Aorta (tissue), 5 donors: Measurements from ENCODE around the gene ZNRF4. TPM values are rescaled to one million over a fixed set of nuclear protein-coding genes. Genes with fewer than 3 reads are reported as not detected.

Experiments
- ATAC-seq: fragments of 200-7000 bp; cut with Tn5 transposase; one replicate; pipeline ENCODE4 v1.9.1; 2022; ENCODE audit warnings: moderate library complexity; ENCODE audit not compliant: low FRiP score
- DNase-seq, 2 donors: peaks; one replicate each; pipeline ENCODE4 v3.0.0-alpha.2; 2020
- H3K27ac ChIP-seq, 2 donors: one replicate each; pipeline ENCODE4 v1.5.1; 2013; ENCODE audit warnings: low read length in 2 of 2, mild to moderate bottlenecking in 2 of 2, moderate library complexity in 2 of 2, control low read depth in 1 of 2, inconsistent platforms in 1 of 2, low read depth in 1 of 2
- H3K27me3 ChIP-seq, 2 donors: one replicate each; pipeline ENCODE4 v1.6.1; 2013; ENCODE audit warnings: control low read depth in 1 of 2, low read length in 1 of 2, mild to moderate bottlenecking in 1 of 2, moderate library complexity in 1 of 2; ENCODE audit not compliant: insufficient read depth in 2 of 2, control insufficient read depth in 1 of 2
- H3K36me3 ChIP-seq, 2 donors: one replicate each; pipeline ENCODE4 v1.6.1; 2013; ENCODE audit warnings: control low read depth in 1 of 2, low read length in 1 of 2, mild to moderate bottlenecking in 1 of 2; ENCODE audit not compliant: insufficient read depth in 2 of 2, control insufficient read depth in 1 of 2
- H3K4me1 ChIP-seq, 2 donors: one replicate each; pipeline ENCODE4 v1.6.1; 2013; ENCODE audit warnings: low read length in 2 of 2, control low read depth in 1 of 2, mild to moderate bottlenecking in 1 of 2, moderate library complexity in 1 of 2; ENCODE audit not compliant: insufficient read depth in 2 of 2, control insufficient read depth in 1 of 2
- H3K4me3 ChIP-seq, 2 donors: one replicate each; pipeline ENCODE4 v1.5.1; 2013; ENCODE audit warnings: low read length in 2 of 2, control low read depth in 1 of 2, mild to moderate bottlenecking in 1 of 2
- H3K9me3 ChIP-seq: one replicate; pipeline ENCODE4 v1.6.1; 2013; ENCODE audit warnings: mild to moderate bottlenecking, low read length; ENCODE audit not compliant: control insufficient read depth
- WGBS, 2 donors: extraction: QIAGEN DNeasy Blood & Tissue Kit; methylation state at CpG; one replicate each; pipeline ENCODE4 v1.1.7; 2013; 5-methylcytosine and 5-hydroxymethylcytosine counted together
- intact Hi-C, 2 donors: fragments of 100-400 bp; cut with DNase I; formaldehyde crosslinking; loops; one replicate each; pipeline versions ENCODE4 v1.14.2 to v1.15.0; 2022
- polyA plus RNA-seq, 2 donors: library from polyadenylated mRNA; stranded (reverse); fragments of 200-250 nt; gene quantifications; one replicate each; pipeline ENCODE4 v1.2.3, GENCODE V29; 2013
- total RNA-seq, 2 donors: library from RNA; stranded (reverse); fragmentation: NEBNext Ultra II Directional; extraction: Animal tissue kit (Norgen Biotek cat#: 25700); gene quantifications; one replicate each; pipeline ENCODE4 v1.2.1, GENCODE V29; 2021
- donor health status: healthy with polysubstance abuse.
- donor health status: Bipolar disorder and iron deficiency.
- donor health status: DM: no; HTN: no; CAD: no.
- donor health status: DM: no; HTN: no; CAD: no.
- donor health status: DM: yes; HTN: yes; CAD: no.

ZNRF4 gene
- total and polyA plus RNA-seq, 4 donors, result not detected

DNA sequence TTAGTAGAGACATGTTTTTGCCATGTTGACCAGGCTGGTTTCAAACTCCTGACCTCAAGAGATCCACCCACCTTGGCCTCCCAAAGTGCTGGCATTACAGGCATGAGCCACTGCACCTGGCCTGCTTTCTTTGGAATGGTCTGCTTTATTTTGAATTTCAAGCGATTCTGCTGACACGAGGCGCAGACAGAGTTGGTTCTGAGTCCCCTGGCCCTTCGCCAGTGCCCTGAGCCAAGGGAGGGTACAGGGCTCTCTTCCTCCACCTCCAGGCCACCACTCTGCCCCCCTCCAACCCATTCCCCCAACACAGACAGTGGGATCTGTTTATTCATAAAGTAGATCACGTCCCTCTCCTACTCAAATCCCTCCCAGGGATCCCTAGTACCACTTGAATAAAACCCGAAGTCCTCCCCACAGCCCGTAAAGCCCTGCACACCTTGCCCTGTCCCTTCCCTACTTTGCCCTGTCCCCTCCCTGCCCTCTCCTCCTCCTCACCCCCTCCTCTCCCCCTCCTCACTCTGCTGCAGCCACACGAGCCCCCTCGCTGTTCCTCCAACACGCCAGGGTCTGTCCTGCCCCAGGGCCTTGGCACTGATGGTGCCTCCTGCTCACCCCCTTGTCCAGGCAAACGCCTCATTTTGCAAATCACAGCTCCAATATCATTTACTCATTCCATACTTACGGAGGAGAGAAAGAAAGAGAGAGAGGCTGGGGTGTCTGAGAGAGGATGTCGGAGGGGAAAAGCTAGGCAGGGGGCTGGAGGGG lies 22.4 kb downstream of the ZNRF4 start:
- no peak overlapping the region for H3K27ac ChIP-seq
- peaks cover 8% of the 10 kb centered on the region for H3K9me3 ChIP-seq
- intact Hi-C loops, result no loop called here
- 17 to 18% methylated on average over 13 of the region's 13 CpGs for WGBS, 2 donors
- ATAC-seq (no peak), DNase-seq (no peak)
- no peaks in the 10 kb centered on the region for H3K36me3 ChIP-seq
- H3K27me3 ChIP-seq, result peaks cover 0 to 2% of the 10 kb centered on the region in 2 donors
- no peaks in the 10 kb centered on the region for H3K4me1 ChIP-seq
- H3K4me3 ChIP-seq, result no peak overlapping the region

DNA sequence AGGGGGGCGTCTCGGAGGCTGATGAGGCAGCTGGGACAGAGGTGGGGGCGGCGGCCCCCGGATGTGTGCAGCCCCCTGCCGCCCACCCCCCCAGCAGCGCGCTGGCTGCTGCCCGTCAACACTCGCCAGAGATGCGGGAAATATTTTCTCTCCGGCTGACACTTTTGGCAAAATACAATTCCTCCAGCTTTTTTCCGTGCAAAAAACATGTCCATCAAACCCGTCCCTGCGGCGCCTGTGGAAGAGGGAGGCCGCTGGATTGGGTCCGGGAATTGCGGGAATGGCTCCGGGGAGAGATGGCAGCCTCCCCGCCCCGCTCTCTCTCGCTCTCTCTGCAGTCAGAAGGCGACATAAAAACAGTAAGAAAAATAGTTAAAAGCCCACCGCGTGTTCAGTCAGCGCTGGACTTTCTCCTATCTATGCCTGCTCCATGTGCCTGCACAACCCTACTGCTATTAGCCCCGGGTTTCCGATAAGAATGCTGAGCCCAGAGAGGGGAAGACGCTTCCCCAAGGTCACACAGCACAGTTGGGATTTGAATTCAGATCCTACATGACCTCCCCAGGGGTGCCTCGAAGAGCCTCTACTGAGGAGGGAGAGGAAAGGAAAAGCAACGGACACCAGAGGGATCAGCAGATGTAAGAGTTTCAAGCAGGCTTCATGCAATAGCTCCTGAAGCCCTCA lies 23.2 kb downstream of the ZNRF4 start:
- DNase-seq, result no peak
- no peak for ATAC-seq
- intact Hi-C loops, result no loop called here
- Histone ChIP-seq H3K4me3 (no peak overlapping the region), H3K36me3 (no peaks in the 10 kb centered on the region), H3K27me3 (peaks cover 0 to 2% of the 10 kb centered on the region in 2 donors), H3K9me3 (peaks cover 11% of the 10 kb centered on the region), H3K4me1 (no peaks in the 10 kb centered on the region), H3K27ac (no peak overlapping the region)
- WGBS, 2 donors, result 9 to 12% methylated on average over 29 to 32 of the region's 32 CpGs

DNA sequence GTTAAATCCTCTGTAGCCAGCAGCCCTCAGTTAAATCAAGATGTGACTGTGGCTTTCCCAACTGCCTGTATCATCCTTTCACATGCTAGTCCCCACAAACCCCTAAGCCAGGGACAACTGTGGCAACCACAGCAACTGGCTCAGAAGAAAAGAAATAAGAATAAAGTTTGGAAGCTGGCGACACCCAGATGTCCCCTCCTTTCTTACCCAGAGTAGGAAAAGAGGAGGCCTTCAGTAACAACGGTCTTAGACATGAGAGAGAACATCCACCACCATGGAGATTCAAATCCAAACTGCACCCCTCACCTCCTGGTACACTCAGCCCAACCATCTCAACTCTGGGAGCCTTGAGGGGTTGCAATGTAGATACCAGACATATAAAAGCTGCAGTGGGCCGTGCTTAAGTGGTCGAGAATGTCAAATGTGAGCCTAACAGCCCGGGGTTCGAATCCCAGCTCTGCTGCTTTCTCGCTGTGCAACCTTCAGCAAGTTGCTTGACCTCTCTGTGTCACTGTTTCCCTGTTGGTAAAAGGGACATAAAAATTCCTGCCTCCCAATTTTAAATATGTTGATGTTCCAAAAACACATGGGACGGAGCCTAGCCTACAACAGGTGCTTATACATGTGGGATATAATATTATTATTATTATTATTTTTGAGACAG lies 23.8 kb downstream of the ZNRF4 start:
- H3K9me3 ChIP-seq, result peaks cover 11% of the 10 kb centered on the region
- H3K4me1 ChIP-seq, result no peaks in the 10 kb centered on the region
- H3K27ac ChIP-seq, result no peak overlapping the region
- DNase-seq, result no peak
- no peaks in the 10 kb centered on the region for H3K36me3 ChIP-seq
- WGBS, 2 donors, result 64 to 79% methylated on average over 8 of the region's 8 CpGs
- no peak overlapping the region for H3K4me3 ChIP-seq
- H3K27me3 ChIP-seq, result peaks cover 0 to 2% of the 10 kb centered on the region in 2 donors
- no peak for ATAC-seq
- intact Hi-C loops, result no loop called here

DNA sequence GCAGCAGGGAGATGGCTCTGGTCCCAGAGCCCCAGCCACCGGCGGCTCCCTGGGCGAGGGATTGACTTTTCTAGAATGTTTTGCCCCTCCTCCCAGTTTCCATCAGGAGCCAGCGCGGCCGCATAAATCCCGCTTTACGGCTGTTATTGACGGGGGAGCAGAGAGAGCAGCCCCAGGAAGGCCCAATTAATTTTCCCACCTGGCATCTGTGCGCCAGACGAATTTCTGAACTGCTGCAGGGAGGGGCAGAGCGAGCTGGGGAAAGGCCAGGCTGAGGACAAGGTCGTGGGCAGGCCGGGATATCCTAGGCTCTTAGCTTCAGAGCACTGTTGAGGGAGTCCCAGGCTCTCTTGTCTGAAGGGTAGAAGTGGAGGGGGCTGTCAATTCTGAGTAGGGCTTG lies 24.7 kb downstream of the ZNRF4 start:
- H3K4me3 ChIP-seq, result no peak overlapping the region
- DNase-seq (no peak), ATAC-seq (no peak)
- no peaks in the 10 kb centered on the region for H3K36me3 ChIP-seq
- intact Hi-C loops, result no loop called here
- peaks cover 0 to 2% of the 10 kb centered on the region in 2 donors for H3K27me3 ChIP-seq
- H3K9me3 ChIP-seq, result peaks cover 11% of the 10 kb centered on the region
- H3K27ac ChIP-seq, result no peak overlapping the region
- H3K4me1 ChIP-seq, result no peaks in the 10 kb centered on the region
- WGBS, 2 donors, result 28% methylated on average over 12 to 14 of the region's 14 CpGs

DNA sequence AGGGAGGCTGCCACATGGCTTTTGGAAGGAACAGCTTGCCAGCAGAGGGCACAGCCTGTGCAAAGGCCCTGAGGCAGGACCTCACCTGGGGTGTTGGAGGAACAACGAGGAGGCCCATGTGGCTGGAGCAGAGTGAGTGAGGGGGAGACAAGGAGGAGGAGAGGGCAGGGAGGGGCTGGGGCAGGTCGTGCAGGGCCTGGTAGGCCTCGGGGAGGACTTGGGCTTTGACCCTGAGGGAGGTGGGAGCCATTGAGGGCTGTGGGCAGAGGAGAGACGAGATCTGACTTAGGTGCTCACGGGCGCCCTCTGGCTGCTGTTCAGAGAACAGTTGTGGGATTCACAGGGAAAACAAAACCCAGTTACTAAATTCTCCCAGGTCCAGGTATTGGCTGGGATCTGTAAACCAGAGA lies 25.2 kb downstream of the ZNRF4 start:
- H3K9me3 ChIP-seq, result peaks cover 11% of the 10 kb centered on the region
- intact Hi-C loops, result no loop called here
- peaks cover 0 to 2% of the 10 kb centered on the region in 2 donors for H3K27me3 ChIP-seq
- H3K4me3 ChIP-seq, result no peak overlapping the region
- no peaks in the 10 kb centered on the region for H3K36me3 ChIP-seq
- H3K27ac ChIP-seq, result no peak overlapping the region
- DNase-seq, result no peak
- no peaks in the 10 kb centered on the region for H3K4me1 ChIP-seq
- WGBS, 2 donors, result 39 to 44% methylated on average over 6 of the region's 6 CpGs
- no peak for ATAC-seq

DNA sequence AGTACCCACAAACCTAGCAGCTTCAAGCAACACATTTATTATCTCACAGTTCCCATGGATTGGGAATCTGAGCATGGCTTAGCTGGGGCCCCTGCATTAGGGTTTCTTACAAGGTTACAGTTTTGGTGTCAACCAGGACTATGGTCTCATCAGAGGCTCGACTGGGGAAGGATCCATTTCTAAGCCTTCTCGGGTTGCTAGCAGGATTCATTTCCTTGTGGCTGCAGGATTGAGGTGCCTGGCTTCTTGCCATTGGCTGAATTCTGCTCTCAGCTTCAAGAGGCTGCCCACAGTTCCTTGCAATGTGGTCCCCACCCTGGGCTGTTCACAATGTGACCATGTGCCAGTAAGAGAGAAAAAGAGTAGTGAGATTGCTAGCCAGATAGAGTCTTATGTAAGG lies 26.7 kb downstream of the ZNRF4 start:
- no peak for ATAC-seq
- Histone ChIP-seq H3K9me3 (peaks cover 11% of the 10 kb centered on the region), H3K27ac (no peak overlapping the region), H3K27me3 (peaks cover 0 to 2% of the 10 kb centered on the region in 2 donors), H3K4me3 (no peak overlapping the region), H3K4me1 (no peaks in the 10 kb centered on the region), H3K36me3 (no peaks in the 10 kb centered on the region)
- DNase-seq, result no peak
- WGBS, 2 donors, result 87 to 90% methylated on average over 2 of the region's 2 CpGs
- intact Hi-C loops, result no loop called here

DNA sequence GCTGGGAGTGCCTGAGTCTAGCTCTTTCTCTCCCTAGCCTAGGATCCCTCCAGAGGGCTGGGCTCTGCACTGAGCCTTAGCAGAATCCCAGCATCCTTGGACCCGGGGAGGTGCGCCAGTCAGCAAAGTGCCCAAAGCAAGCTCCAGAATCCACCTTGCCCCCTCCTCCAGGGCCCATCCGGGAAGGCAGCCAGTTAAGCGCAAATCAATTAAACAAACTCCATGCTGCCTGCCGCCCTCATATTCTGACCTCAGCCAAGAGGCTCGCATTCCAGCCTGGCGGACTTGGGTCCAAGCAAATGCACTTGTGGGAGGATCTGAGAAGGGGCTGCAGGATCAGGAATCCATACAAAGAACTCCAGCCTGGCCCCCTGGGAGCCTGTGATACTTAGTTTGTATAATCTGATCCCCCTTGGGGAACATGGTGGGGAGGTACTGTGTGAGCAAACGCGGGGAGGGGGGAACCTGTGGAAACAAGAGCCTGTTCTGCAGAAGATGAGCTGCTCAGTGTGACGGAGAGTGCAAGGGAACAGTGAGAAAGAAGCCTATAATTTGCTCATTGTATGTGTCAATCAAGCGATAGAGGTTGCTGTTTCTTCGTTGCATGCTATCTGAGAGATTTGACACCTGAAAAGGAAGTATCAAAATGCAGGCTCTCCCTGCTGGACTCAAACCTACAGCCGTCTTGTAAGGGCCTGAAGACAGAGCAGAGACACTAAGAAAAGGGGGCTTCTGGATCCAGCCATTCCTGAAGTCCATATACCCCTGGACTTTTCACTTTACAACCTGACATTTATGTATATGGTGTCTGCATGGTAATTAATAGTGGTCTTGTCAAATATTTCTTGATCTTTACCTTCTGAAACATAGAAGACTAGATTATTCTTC lies 29.4 kb downstream of the ZNRF4 start:
- Histone ChIP-seq H3K4me3 (no peak overlapping the region), H3K9me3 (peaks cover 11% of the 10 kb centered on the region), H3K4me1 (no peaks in the 10 kb centered on the region), H3K27ac (no peak overlapping the region), H3K27me3 (no peaks in the 10 kb centered on the region), H3K36me3 (no peaks in the 10 kb centered on the region)
- intact Hi-C loops, result no loop called here
- no peak for DNase-seq
- 31 to 33% methylated on average over 13 of the region's 13 CpGs for WGBS, 2 donors
- no peak for ATAC-seq

DNA sequence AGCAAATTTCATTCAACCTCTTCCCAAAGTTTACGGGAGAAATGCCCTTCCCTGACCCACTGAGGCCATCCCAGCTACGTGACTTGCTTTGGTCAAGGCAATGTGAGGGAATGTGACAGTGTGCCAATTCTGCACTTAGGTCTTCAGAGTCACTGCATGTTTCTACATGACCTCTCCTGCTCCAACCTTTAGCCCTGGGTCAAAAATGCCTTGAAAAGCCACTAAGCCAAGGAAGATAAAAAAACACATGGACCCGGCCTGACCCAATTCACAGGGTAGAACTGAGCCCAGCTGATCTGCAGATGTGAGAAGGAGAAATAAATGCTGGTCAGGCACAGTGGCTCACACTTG lies 30.0 kb downstream of the ZNRF4 start:
- intact Hi-C loops, result no loop called here
- H3K27me3 ChIP-seq, result no peaks in the 10 kb centered on the region
- no peaks in the 10 kb centered on the region for H3K4me1 ChIP-seq
- no peak for ATAC-seq
- no peak for DNase-seq
- 86 to 91% methylated on average over 3 of the region's 3 CpGs for WGBS, 2 donors
- H3K9me3 ChIP-seq, result peaks cover 11% of the 10 kb centered on the region
- H3K27ac ChIP-seq, result no peak overlapping the region
- no peaks in the 10 kb centered on the region for H3K36me3 ChIP-seq
- no peak overlapping the region for H3K4me3 ChIP-seq
